Duodenal mucosa (tissue), 2 donors: Measurements from ENCODE around the gene SBNO2.

Experiments used
- H3K27ac ChIP-seq: one replicate; pipeline ENCODE4 v1.7.0; 2013; ENCODE audit warnings: low read depth, low read length
- H3K27me3 ChIP-seq, 2 donors: one replicate each; pipeline ENCODE4 v1.7.0; 2013; ENCODE audit warnings: low read length in 2 of 2, control low read depth in 1 of 2; ENCODE audit not compliant: insufficient read depth in 2 of 2, control insufficient read depth in 1 of 2
- H3K36me3 ChIP-seq, 2 donors: one replicate each; pipeline ENCODE4 v1.7.0; 2013; ENCODE audit warnings: low read length in 2 of 2, control low read depth in 1 of 2; ENCODE audit not compliant: insufficient read depth in 2 of 2, control insufficient read depth in 1 of 2
- H3K4me1 ChIP-seq, 2 donors: one replicate each; pipeline ENCODE4 v1.7.0; 2013; ENCODE audit warnings: low read length in 2 of 2, control low read depth in 1 of 2; ENCODE audit not compliant: insufficient read depth in 2 of 2, control insufficient read depth in 1 of 2
- H3K4me3 ChIP-seq, 2 donors: one replicate each; pipeline ENCODE4 v1.7.0; 2013; ENCODE audit warnings: low read length in 2 of 2, low read depth in 1 of 2
- H3K9ac ChIP-seq, 2 donors: one replicate each; pipeline ENCODE4 v1.7.0; 2013; ENCODE audit warnings: low read length in 2 of 2, low read depth in 1 of 2
- H3K9me3 ChIP-seq, 2 donors: one replicate each; pipeline ENCODE4 v1.7.0; 2013; ENCODE audit warnings: low read length in 2 of 2, control low read depth in 1 of 2; ENCODE audit not compliant: control insufficient read depth in 1 of 2

The SBNO2 gene

DNA sequence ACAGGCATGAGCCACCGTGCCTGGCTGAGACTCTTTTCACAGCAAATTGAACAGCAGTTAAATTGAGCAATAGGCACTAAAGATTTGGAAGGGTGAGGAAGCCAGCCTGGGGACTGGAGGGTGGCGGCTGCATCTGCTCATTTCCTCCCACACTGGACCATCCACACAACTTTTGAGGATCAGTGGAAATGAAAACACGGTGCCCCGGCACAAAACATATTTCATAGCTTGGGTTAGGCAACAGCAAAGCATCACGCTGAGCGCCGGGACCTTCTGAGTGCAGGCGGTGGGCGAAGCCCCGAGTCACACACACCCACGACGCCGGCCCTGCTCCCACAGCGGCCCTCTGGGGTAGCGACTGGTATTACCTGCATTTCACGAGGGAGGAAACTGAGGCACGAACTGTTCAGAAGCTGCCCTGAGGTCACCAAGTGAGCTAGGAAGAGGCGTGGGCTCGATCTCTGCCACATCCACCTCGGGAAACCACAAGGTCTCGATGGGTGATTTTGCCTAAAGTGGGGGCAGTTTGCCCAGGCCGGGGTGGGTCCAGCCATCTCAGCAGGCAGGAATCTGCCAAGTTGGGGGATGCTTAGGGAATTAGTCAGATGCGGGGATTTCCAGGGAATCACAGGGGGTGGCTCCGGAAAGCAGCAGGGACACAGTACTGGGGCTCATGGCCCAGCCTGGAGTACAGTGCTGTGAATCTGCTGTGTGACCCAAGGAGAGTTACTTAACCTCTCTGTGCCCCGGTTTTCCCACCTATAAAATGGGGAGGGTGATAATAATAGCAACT is 3.5 kb upstream of the SBNO2 start:
- no peaks in the 10 kb centered on the region for H3K9me3 ChIP-seq
- no peak overlapping the region for H3K9ac ChIP-seq
- peak overlapping the region; percentile 27 for H3K27ac ChIP-seq
- H3K4me1 ChIP-seq = peaks cover 17% of the 10 kb centered on the region in 2 donors
- no peak overlapping the region for H3K4me3 ChIP-seq
- no peaks in the 10 kb centered on the region for H3K27me3 ChIP-seq
- H3K36me3 ChIP-seq = no peaks in the 10 kb centered on the region

DNA sequence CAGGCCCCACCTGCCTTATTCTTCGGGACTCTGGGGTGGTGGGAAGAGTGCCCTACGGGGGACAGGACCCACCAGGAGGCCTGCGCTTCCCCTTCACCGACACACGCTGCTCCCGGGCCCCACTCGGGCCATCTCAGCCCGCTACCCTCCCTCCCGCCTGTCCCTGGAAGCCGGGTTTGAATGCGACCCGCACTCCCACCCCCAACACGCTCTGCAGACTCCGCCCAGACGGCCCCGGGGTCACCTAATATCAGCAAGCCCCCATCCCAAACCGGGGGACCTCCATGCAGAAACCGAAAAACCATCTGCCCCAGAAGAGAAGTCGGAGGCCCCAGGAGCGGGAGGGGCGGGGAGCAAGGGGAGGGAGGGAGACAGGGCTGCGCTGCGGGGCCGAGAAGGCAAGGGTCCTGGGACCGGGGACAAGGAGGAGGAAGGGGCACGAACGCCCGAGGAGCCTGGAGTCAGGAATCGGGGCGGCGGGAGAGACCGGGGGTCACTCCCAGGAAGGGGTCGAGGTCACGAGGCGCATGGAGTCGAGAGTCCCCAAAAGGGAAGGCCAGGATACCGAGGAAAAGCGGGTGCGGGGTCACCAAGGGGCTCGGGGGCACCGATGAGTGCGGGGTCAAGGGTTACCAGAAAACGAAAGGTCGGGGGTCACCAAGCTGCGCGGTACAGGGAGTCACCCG is 766 bp downstream of the SBNO2 start:
- peaks cover 5 to 20% of the 10 kb centered on the region in 2 donors for H3K36me3 ChIP-seq
- H3K4me3 ChIP-seq = peak overlapping the region; percentile 80 to 85
- H3K27ac ChIP-seq = peak overlapping the region; percentile 85
- no peaks in the 10 kb centered on the region for H3K27me3 ChIP-seq
- no peaks in the 10 kb centered on the region for H3K9me3 ChIP-seq
- H3K9ac ChIP-seq = peak overlapping the region; percentile 81 to 83
- peaks cover 16 to 33% of the 10 kb centered on the region in 2 donors for H3K4me1 ChIP-seq

DNA sequence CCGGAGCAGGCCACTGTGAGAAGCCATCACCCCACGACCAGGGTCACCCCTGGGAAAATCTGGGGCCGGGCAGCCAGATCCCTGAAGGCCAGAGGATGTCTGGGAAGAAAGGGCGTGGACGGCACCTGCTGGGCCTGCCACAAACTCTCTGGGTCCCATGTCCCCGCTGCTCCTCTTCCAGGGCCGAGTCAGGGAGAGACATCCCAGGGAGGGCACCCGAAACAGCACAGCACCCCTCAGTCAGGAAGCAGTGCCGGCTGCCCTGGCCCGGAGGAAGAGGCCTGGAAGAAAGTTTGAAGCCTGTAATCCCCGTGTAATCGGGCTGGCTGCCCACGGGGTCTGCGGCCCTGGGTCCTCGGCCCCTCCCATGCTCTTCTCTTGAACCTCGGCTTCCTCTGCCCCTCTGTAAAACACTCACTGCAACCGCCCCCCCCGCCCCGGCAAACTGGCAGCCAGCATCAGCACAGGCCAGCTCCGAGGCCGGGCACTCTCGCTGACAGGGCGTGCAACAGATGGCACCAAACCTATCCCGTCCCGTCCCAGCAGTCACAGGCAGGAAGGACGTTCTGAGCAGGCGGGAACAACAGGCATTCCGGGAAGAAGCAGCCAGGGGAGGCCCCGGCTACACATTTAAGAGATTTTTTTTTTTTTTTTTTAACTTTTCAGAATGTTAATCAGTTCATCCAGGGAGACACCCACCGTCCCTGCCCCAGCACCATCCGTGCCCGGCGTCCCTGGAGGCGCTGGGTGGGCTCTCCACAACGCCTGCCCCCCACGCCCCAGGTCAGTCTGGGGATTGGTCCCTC is 1.5 kb downstream of the SBNO2 start:
- peak overlapping the region; percentile 81 to 83 for H3K9ac ChIP-seq
- no peaks in the 10 kb centered on the region for H3K27me3 ChIP-seq
- peak overlapping the region; percentile 85 for H3K27ac ChIP-seq
- H3K4me3 ChIP-seq = peak overlapping the region; percentile 80 to 85
- peaks cover 5 to 20% of the 10 kb centered on the region in 2 donors for H3K36me3 ChIP-seq
- no peaks in the 10 kb centered on the region for H3K9me3 ChIP-seq
- peaks cover 16 to 33% of the 10 kb centered on the region in 2 donors for H3K4me1 ChIP-seq

DNA sequence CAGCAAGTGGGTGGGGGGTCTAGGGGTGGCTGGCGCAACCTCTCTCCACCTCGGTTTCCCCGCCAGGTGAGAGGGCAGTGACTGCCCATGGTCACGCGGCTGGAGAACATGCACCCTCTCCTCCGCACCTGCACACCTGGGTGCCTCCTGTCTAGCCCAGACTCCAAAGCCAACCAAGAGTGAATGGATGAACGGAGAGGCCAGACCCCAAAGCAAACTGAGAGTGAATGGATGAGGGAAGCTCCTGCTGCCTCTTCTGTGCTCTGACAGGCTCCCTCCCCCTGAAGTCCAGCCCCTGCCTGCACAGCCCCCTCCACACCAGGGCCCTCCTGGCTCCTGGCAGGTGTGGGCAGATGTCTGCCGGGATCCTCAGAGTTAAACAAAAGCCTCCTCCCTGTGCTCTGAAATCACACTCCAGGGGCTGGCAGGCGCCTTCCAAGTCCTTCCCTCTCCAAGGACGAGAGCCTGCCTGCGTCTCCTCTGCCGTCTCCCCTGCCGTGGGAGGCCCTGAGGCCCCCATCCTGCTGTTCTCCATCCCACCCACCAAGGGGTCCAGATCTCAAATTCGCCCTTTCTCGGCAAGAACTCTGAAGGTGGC is 2.2 kb downstream of the SBNO2 start:
- peaks cover 16 to 33% of the 10 kb centered on the region in 2 donors for H3K4me1 ChIP-seq

GRCh38 chr19:1170938-1171754 is 2.9 kb downstream of the SBNO2 start:
- Histone ChIP-seq H3K9ac (peak overlapping the region in 1 of 2 donors; percentile 38), H3K4me3 (no peak overlapping the region)

More for the DNA sequence above, 2.2 kb downstream of the SBNO2 start:
- H3K9me3 ChIP-seq = no peaks in the 10 kb centered on the region
- peaks cover 5 to 24% of the 10 kb centered on the region in 2 donors for H3K36me3 ChIP-seq
- H3K4me3 ChIP-seq = peak overlapping the region in 1 of 2 donors; percentile 25
- no peak overlapping the region for H3K9ac ChIP-seq
- no peaks in the 10 kb centered on the region for H3K27me3 ChIP-seq
- H3K27ac ChIP-seq = no peak overlapping the region

GRCh38 chr19:1169921-1170885 is 3.9 kb downstream of the SBNO2 start:
- Histone ChIP-seq H3K27ac (no peak overlapping the region), H3K9ac (no peak overlapping the region), H3K4me1 (peaks cover 16 to 33% of the 10 kb centered on the region in 2 donors), H3K4me3 (no peak overlapping the region), H3K9me3 (no peaks in the 10 kb centered on the region), H3K27me3 (no peaks in the 10 kb centered on the region), H3K36me3 (peaks cover 5 to 33% of the 10 kb centered on the region in 2 donors)

More at GRCh38 chr19:1170938-1171754, 2.9 kb downstream of the SBNO2 start:
- H3K36me3 ChIP-seq = peaks cover 5 to 31% of the 10 kb centered on the region in 2 donors
- no peaks in the 10 kb centered on the region for H3K27me3 ChIP-seq
- no peaks in the 10 kb centered on the region for H3K9me3 ChIP-seq
- H3K27ac ChIP-seq = no peak overlapping the region
- H3K4me1 ChIP-seq = peaks cover 16 to 33% of the 10 kb centered on the region in 2 donors

GRCh38 chr19:1169411-1169791 is 4.7 kb downstream of the SBNO2 start:
- Histone ChIP-seq H3K27me3 (no peaks in the 10 kb centered on the region), H3K27ac (peak overlapping the region; percentile 50), H3K4me1 (peaks cover 19 to 33% of the 10 kb centered on the region in 2 donors), H3K9ac (no peak overlapping the region), H3K36me3 (peaks cover 5 to 34% of the 10 kb centered on the region in 2 donors), H3K9me3 (no peaks in the 10 kb centered on the region), H3K4me3 (peak overlapping the region in 1 of 2 donors; percentile 16)

GRCh38 chr19:1168572-1169410 is 5.3 kb downstream of the SBNO2 start:
- H3K27me3 ChIP-seq = no peaks in the 10 kb centered on the region
- no peaks in the 10 kb centered on the region for H3K9me3 ChIP-seq
- peak overlapping the region; percentile 50 for H3K27ac ChIP-seq
- peaks cover 5 to 34% of the 10 kb centered on the region in 2 donors for H3K36me3 ChIP-seq
- peaks cover 19 to 33% of the 10 kb centered on the region in 2 donors for H3K4me1 ChIP-seq
- no peak overlapping the region for H3K9ac ChIP-seq
- peak overlapping the region in 1 of 2 donors; percentile 40 for H3K4me3 ChIP-seq
